Activated CD4-positive, alpha-beta T cell treated with anti-CD3 and anti-CD28 coated beads, Interleukin-2, amount 10 ng/mL, durations not matched to agents 7 days and 5 days (primary cell): ENCODE results near the gene RFNG. TPM values are rescaled to one million over a fixed set of nuclear protein-coding genes. Genes with fewer than 3 reads are reported as not detected.

Experiments used
- CTCF ChIA-PET: fragments of 350-600 bp; sonication (Branson Sonifier 250); formaldehyde crosslinking; loops from one replicate; lab custom pipeline; 2021; ENCODE audit warnings: antibody characterized with exemption; lab: Charles Lee
- POLR2A ChIA-PET: fragments of 350-600 bp; sonication (Branson Sonifier 250); formaldehyde crosslinking; loops from one replicate; lab custom pipeline; 2021; ENCODE audit warnings: antibody characterized with exemption; lab: Charles Lee
- DNase-seq: peaks from one replicate; pipeline ENCODE4 v3.0.0-alpha.2; 2020
- H3K27ac Mint-ChIP-seq: one replicate; pipeline ENCODE4 v1.8.0; 2021; ENCODE audit warnings: mild to moderate bottlenecking, moderate library complexity, mixed read lengths
- H3K27me3 Mint-ChIP-seq: one replicate; pipeline ENCODE4 v1.8.0; 2021; ENCODE audit warnings: mixed read lengths
- H3K36me3 Mint-ChIP-seq: one replicate; pipeline ENCODE4 v1.8.0; 2021; ENCODE audit warnings: low read depth, mixed read lengths
- H3K4me1 Mint-ChIP-seq: one replicate; pipeline ENCODE4 v1.8.0; 2021; ENCODE audit warnings: mixed read lengths
- H3K4me3 Mint-ChIP-seq: one replicate; pipeline ENCODE4 v1.8.0; 2021; ENCODE audit warnings: mild to moderate bottlenecking, moderate library complexity, mixed read lengths
- H3K9me3 Mint-ChIP-seq: one replicate; pipeline ENCODE4 v1.8.0; 2021; ENCODE audit warnings: mixed read lengths
- total RNA-seq, 2 experiments: library from RNA; stranded (reverse); gene quantifications; one replicate each; pipeline ENCODE4 v1.2.3, GENCODE V29; 2021

Gene RFNG
- total RNA-seq, 2 experiments from 2014 or later = 29.0 to 29.8 TPM

- Mint-ChIP-seq H3K4me3 (no peak overlapping the region), H3K4me1 (no peaks in the 10 kb centered on the region), H3K27me3 (no peaks in the 10 kb centered on the region), H3K27ac (no peak overlapping the region), H3K9me3 (no peaks in the 10 kb centered on the region), H3K36me3 (no peaks in the 10 kb centered on the region)
- no peak for DNase-seq
- ChIA-PET CTCF (interaction anchor here (1.3 kb wide), 1 partner anchor 23 kb away, joined by 4 read pairs; the partner anchor contains the start of gene RAC3), POLR2A (no interaction called here)
These were observed 43.9 kb downstream of the RFNG start for GRCh38 chr17:82007495-82008257.

GRCh38 chr17:82007228-82007494 is 44.5 kb downstream of the RFNG start:
- no peaks in the 10 kb centered on the region for H3K4me1 Mint-ChIP-seq
- no peak overlapping the region for H3K4me3 Mint-ChIP-seq
- H3K27ac Mint-ChIP-seq = no peak overlapping the region
- H3K27me3 Mint-ChIP-seq = no peaks in the 10 kb centered on the region
- H3K9me3 Mint-ChIP-seq = no peaks in the 10 kb centered on the region
- no peaks in the 10 kb centered on the region for H3K36me3 Mint-ChIP-seq
- DNase-seq = no peak
- CTCF ChIA-PET = no interaction called here
- POLR2A ChIA-PET = no interaction called here

- Mint-ChIP-seq H3K4me1 (no peaks in the 10 kb centered on the region), H3K36me3 (no peaks in the 10 kb centered on the region), H3K4me3 (no peak overlapping the region), H3K9me3 (no peaks in the 10 kb centered on the region), H3K27ac (no peak overlapping the region), H3K27me3 (no peaks in the 10 kb centered on the region)
- ChIA-PET POLR2A (no interaction called here), CTCF (no interaction called here)
- no peak for DNase-seq
These were observed 45.0 kb downstream of the RFNG start for GRCh38 chr17:82006468-82007227.

GRCh38 chr17:82005701-82006348 is 45.8 kb downstream of the RFNG start:
- Mint-ChIP-seq H3K27ac (no peak overlapping the region), H3K27me3 (no peaks in the 10 kb centered on the region), H3K36me3 (no peaks in the 10 kb centered on the region), H3K9me3 (no peaks in the 10 kb centered on the region), H3K4me3 (no peak overlapping the region), H3K4me1 (no peaks in the 10 kb centered on the region)
- DNase-seq = no peak
- ChIA-PET POLR2A (no interaction called here), CTCF (no interaction called here)

- Mint-ChIP-seq H3K9me3 (no peaks in the 10 kb centered on the region), H3K4me3 (no peak overlapping the region), H3K36me3 (no peaks in the 10 kb centered on the region), H3K27me3 (no peaks in the 10 kb centered on the region), H3K27ac (no peak overlapping the region), H3K4me1 (no peaks in the 10 kb centered on the region)
- POLR2A ChIA-PET = no interaction called here
- no peak for DNase-seq
- CTCF ChIA-PET = interaction anchor here (0.6 to 1.2 kb wide), 2 partner anchors 15 to 45 kb away, joined by 3 read pairs; no protein-coding TSS in a partner anchor
These were observed 46.8 kb downstream of the RFNG start for GRCh38 chr17:82004517-82005455.

- CTCF ChIA-PET = interaction anchor here (1.2 kb wide), 1 partner anchor 14 kb away, joined by 3 read pairs; no protein-coding TSS in a partner anchor
- H3K27ac Mint-ChIP-seq = no peak overlapping the region
- DNase-seq = no peak
- H3K36me3 Mint-ChIP-seq = no peaks in the 10 kb centered on the region
- H3K27me3 Mint-ChIP-seq = no peaks in the 10 kb centered on the region
- H3K4me3 Mint-ChIP-seq = no peak overlapping the region
- no peaks in the 10 kb centered on the region for H3K9me3 Mint-ChIP-seq
- H3K4me1 Mint-ChIP-seq = no peaks in the 10 kb centered on the region
- POLR2A ChIA-PET = no interaction called here
These were observed 47.9 kb downstream of the RFNG start for GRCh38 chr17:82003411-82004381.

GRCh38 chr17:82001571-82002056 is 50.0 kb downstream of the RFNG start:
- Mint-ChIP-seq H3K36me3 (no peaks in the 10 kb centered on the region), H3K9me3 (no peaks in the 10 kb centered on the region), H3K4me1 (no peaks in the 10 kb centered on the region), H3K27me3 (no peaks in the 10 kb centered on the region), H3K4me3 (no peak overlapping the region), H3K27ac (no peak overlapping the region)
- POLR2A ChIA-PET = interaction anchor here (0.7 kb wide), 1 partner anchor 75 kb away, joined by 6 read pairs; no protein-coding TSS in a partner anchor
- no peak for DNase-seq
- CTCF ChIA-PET = no interaction called here

GRCh38 chr17:82000803-82001570 is 50.6 kb downstream of the RFNG start:
- CTCF ChIA-PET = no interaction called here
- POLR2A ChIA-PET = no interaction called here
- Mint-ChIP-seq H3K27ac (no peak overlapping the region), H3K36me3 (no peaks in the 10 kb centered on the region), H3K4me3 (no peak overlapping the region), H3K4me1 (no peaks in the 10 kb centered on the region), H3K9me3 (no peaks in the 10 kb centered on the region), H3K27me3 (no peaks in the 10 kb centered on the region)
- no peak for DNase-seq

- no peaks in the 10 kb centered on the region for H3K27me3 Mint-ChIP-seq
- no peak overlapping the region for H3K27ac Mint-ChIP-seq
- H3K4me1 Mint-ChIP-seq = no peaks in the 10 kb centered on the region
- H3K9me3 Mint-ChIP-seq = no peaks in the 10 kb centered on the region
- no peak overlapping the region for H3K4me3 Mint-ChIP-seq
- ChIA-PET POLR2A (no interaction called here), CTCF (no interaction called here)
- DNase-seq = no peak
- H3K36me3 Mint-ChIP-seq = no peaks in the 10 kb centered on the region
These were observed 51.4 kb downstream of the RFNG start for GRCh38 chr17:81999976-82000802.

GRCh38 chr17:81999587-81999975 is 52.0 kb downstream of the RFNG start:
- no peaks in the 10 kb centered on the region for H3K36me3 Mint-ChIP-seq
- DNase-seq = no peak
- CTCF ChIA-PET = no interaction called here
- no peak overlapping the region for H3K4me3 Mint-ChIP-seq
- POLR2A ChIA-PET = no interaction called here
- no peak overlapping the region for H3K27ac Mint-ChIP-seq
- no peaks in the 10 kb centered on the region for H3K4me1 Mint-ChIP-seq
- no peaks in the 10 kb centered on the region for H3K9me3 Mint-ChIP-seq
- H3K27me3 Mint-ChIP-seq = no peaks in the 10 kb centered on the region
